Gastroesophageal sphincter (tissue), 3 donors: ENCODE results near the gene UAP1L1.
A peak's percentile ranks its signal among the peaks of the same experiment; 100 is the strongest.

ENCODE experiments used
- POLR2A ChIP-seq, 2 donors: fragments of 450-650 bp; IDR thresholded peaks; one replicate each; pipeline ENCODE4 v1.6.1; 2017; ENCODE audit warnings: antibody characterized with exemption in 2 of 2, mild to moderate bottlenecking in 2 of 2, moderate library complexity in 1 of 2
- TF ChIP-seq, protein P1 (sequence below), 4 experiments: fragments of 200-600 bp in 2 of 4; fragments of 450-650 bp in 2 of 4; sonication (generic) in 1 of 4; IDR thresholded peaks; one replicate each; pipeline ENCODE4 v1.5.1; 2017 to 2019; ENCODE audit warnings: antibody characterized with exemption in 4 of 4, mild to moderate bottlenecking in 2 of 4, moderate library complexity in 2 of 4

DNA sequence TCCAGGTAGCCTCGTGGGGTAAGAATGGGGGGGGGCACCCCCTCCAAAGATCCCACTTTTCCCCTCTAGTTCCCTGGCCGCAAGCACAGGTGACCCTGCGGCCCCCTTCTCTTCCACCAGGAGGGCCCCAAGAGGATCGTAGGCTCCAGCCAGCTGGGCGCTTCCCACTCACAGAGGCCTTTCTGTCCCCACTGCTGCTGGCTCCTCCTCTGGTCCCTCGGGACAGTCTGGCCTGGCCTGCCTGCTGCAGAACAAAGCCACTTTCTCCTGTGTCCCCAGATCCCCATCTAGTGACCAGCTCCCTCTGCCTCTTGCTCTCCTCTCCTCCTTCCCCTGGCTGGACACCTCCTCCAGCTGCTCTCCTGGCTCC lies 6.4 kb upstream of the UAP1L1 start:
- no peak for TF ChIP-seq POLR2A (IDR thresholded peaks at IDR 0.05)
- TF ChIP-seq, protein P1, sequence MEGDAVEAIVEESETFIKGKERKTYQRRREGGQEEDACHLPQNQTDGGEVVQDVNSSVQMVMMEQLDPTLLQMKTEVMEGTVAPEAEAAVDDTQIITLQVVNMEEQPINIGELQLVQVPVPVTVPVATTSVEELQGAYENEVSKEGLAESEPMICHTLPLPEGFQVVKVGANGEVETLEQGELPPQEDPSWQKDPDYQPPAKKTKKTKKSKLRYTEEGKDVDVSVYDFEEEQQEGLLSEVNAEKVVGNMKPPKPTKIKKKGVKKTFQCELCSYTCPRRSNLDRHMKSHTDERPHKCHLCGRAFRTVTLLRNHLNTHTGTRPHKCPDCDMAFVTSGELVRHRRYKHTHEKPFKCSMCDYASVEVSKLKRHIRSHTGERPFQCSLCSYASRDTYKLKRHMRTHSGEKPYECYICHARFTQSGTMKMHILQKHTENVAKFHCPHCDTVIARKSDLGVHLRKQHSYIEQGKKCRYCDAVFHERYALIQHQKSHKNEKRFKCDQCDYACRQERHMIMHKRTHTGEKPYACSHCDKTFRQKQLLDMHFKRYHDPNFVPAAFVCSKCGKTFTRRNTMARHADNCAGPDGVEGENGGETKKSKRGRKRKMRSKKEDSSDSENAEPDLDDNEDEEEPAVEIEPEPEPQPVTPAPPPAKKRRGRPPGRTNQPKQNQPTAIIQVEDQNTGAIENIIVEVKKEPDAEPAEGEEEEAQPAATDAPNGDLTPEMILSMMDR (IDR thresholded peaks at IDR 0.05), result peak in 1 of 4 experiments; percentile 19
